Mucosa of descending colon (tissue), 3 donors: ENCODE data around the gene CNTRL. TPM values are rescaled to one million over a fixed set of nuclear protein-coding genes. Genes with fewer than 3 reads are reported as not detected.
"Not testable (repeated sequence)": the region's sequence is repeated elsewhere in the genome, so short reads cannot be mapped to it uniquely, and the experiment has no call there.

Experiments used
- ATAC-seq: fragments of 200-7000 bp; cut with Tn5 transposase; one replicate; pipeline ENCODE4 v1.9.1; 2020; ENCODE audit warnings: mild to moderate bottlenecking, moderate library complexity
- DNase-seq, 3 donors: peaks; one replicate each; pipeline ENCODE4 v3.0.0-alpha.2; 2020
- H3K36me3 ChIP-seq: fragments of 200-600 bp; one replicate; pipeline ENCODE4 v1.8.0; 2021; ENCODE audit warnings: low read depth, mild to moderate bottlenecking
- H3K4me1 ChIP-seq: fragments of 200-600 bp; one replicate; pipeline ENCODE4 v1.8.0; 2021; ENCODE audit warnings: low read depth, mild to moderate bottlenecking
- H3K4me3 ChIP-seq: fragments of 200-600 bp; one replicate; pipeline ENCODE4 v1.8.0; 2021; ENCODE audit warnings: mild to moderate bottlenecking
- H3K9me3 ChIP-seq: fragments of 200-600 bp; one replicate; pipeline ENCODE4 v1.8.0; 2021; ENCODE audit warnings: mild to moderate bottlenecking
- CTCF ChIP-seq: fragments of 200-600 bp; IDR thresholded peaks from one replicate; pipeline ENCODE4 v1.8.0; 2022; ENCODE audit warnings: antibody characterized with exemption, mild to moderate bottlenecking
- intact Hi-C, 2 donors: fragments of 100-400 bp; cut with DNase I in 1 of 2; cut with micrococcal nuclease in 1 of 2; formaldehyde crosslinking; loops; one replicate each; pipeline versions ENCODE4 v1.11.0 to v1.11.1; 2022; cut with DNase I, micrococcal nuclease
- total RNA-seq, 3 donors: library from RNA; stranded (reverse); fragmentation: NEBNext Ultra II Directional in 2 of 3; extraction: Animal tissue kit (Norgen Biotek cat#: 25700) in 2 of 3; gene quantifications; one replicate each; pipeline versions ENCODE4 v1.2.1 to v1.2.4, GENCODE V29; 2021 to 2023
- donor health status: DM: no; HTN: no; CAD: no; lungs with moderate emphysema.
- donor health status: DM: no; HTN: no; CAD: no.
- donor health status: DM: no; HTN: yes; CAD: no.

The CNTRL gene
- total RNA-seq, 3 donors from 2014 or later, result 9.6 to 12.4 (median 9.7) TPM

DNA sequence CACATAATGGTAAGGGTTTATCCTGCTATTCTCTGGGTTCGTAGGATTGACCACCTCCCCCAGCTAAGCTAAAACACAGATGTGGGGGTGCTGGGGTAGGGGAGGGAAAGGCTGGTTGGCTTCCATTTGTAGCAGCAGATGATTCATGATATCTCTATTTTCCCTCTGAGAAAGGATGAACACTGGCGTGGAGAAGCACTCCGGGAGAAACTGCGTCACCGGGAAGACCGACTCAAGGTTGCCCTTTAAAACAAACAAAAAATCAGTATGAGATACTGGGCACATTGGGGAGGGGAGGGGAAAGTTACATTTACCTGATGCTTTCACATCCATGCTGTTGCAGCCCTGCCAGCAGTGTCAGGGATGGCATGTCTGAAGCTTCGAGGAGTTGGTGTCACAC, 98.7 kb downstream of the CNTRL start:
- Histone ChIP-seq H3K4me3 (no peak overlapping the region), H3K4me1 (no peaks in the 10 kb centered on the region), H3K36me3 (no peaks in the 10 kb centered on the region), H3K9me3 (no peaks in the 10 kb centered on the region)
- DNase-seq, result no peak
- TF ChIP-seq CTCF, result no peak
- intact Hi-C loops, result no loop called here
- no peak for ATAC-seq

GRCh38 chr9:121178676-121179372, 104.1 kb downstream of the CNTRL start:
- intact Hi-C loops, result no loop called here
- Histone ChIP-seq H3K36me3 (no peaks in the 10 kb centered on the region), H3K4me1 (no peaks in the 10 kb centered on the region), H3K4me3 (no peak overlapping the region), H3K9me3 (no peaks in the 10 kb centered on the region)
- ATAC-seq, result no peak
- no peak for DNase-seq
- no peak for TF ChIP-seq CTCF

DNA sequence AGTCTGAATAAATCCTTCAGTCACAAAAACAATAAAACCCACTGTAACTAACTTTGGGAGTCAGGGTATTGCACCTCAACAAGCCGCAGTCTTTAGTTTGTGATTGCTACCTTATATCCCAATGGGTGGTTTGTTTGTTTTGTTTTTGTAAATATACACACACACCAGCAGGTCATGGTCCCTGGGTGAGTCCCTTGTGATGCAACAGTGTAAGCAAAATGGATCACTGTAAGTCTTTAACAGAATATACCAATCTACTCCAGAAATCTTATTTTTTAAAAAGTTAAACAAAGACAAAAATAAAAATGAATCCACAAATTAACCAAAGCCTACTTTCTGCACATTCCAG, 104.6 kb downstream of the CNTRL start:
- H3K36me3 ChIP-seq, DNase-seq, H3K9me3 ChIP-seq, intact Hi-C loops, H3K4me3 ChIP-seq, H3K4me1 ChIP-seq: not testable (repeated sequence)
- peak; percentile 40 for ATAC-seq

DNA sequence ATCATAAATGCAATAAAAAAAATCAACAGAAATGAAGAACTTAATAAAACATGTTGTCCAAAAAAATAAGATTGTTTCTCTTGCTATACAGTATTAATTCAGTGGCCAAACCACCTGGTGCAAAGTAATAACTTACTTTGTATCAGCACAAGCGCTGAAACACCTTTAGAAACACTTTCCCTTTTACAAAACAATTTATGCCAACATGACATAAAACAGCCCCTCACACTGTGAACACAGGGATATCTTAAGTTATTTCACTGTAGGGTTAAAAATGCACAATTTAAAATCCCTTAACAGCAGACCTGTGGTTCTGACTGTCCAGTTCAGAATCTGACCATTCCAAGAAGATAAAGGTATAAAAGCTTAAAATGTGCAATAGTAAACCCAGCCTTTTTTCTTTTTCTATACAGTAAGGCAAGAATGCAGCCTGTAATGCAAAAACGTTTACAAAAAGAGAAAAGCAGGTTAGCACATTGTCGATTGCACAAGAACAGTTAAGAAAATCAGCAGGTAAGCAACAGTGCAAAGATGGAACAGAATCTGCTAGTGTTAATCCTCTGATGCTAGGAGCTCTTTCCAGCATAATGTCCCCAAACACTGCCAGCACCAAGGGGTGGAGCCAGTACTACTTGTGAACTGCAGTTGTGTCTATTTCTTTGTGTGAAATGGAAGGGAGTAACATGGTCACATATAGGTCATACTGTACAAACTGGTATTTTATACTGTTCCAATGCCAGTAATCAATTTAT, 105.4 kb downstream of the CNTRL start:
- Histone ChIP-seq H3K36me3 (no peaks in the 10 kb centered on the region), H3K4me1 (no peaks in the 10 kb centered on the region), H3K9me3 (no peaks in the 10 kb centered on the region), H3K4me3 (no peak overlapping the region)
- DNase-seq (no peak), ATAC-seq (no peak)
- intact Hi-C loops, result no loop called here
- no peak for TF ChIP-seq CTCF

DNA sequence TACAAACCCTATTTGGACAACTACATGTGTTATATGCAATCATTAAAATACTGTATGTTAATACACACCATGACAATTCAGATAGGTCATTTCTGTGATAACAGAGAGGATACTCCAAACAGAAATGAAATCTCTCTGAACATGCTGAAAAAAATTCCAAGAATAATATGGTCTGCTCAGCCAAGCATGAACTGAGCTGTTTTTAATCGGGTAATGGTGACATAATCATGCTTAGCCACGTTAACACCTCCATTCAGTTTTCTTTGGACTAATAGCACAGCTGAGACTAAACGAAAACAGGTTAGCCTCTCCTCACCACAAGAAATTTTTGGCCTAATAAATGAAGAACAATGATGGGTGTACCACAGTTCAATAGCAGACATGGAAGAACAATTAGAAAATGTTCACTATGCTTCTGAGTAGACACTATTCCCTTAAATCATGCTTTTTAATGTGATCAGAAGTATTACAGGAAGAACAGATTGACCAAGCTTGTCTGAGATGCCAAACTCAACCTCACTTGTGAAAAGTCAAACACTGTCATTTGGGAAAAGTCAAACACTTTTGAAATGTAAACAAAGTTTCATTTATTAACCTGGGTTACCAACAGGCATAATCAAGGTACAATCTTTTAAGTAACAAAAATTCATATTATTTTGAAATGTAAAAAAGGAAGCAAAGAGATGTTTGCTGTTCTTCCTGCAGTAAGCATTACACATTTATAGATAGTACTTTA, 107.5 kb downstream of the CNTRL start:
- no peaks in the 10 kb centered on the region for H3K4me1 ChIP-seq

More for the DNA sequence above, 107.5 kb downstream of the CNTRL start:
- Histone ChIP-seq H3K9me3 (no peaks in the 10 kb centered on the region), H3K4me3 (no peak overlapping the region), H3K36me3 (no peaks in the 10 kb centered on the region)
- no peak for ATAC-seq
- no peak for DNase-seq
- TF ChIP-seq CTCF, result no peak
- intact Hi-C loops, result no loop called here
